B cell (primary cell): Measurements from ENCODE around the gene NTN5.

Experiments used
- EZH2 ChIP-seq: IDR thresholded peaks from 2 replicates; pipeline ENCODE4 v1.6.1; 2012; ENCODE audit warnings: borderline replicate concordance, low read depth, mild to moderate bottlenecking, moderate library complexity, low read length; ENCODE audit not compliant: insufficient read depth, poor library complexity, severe bottlenecking
- TF ChIP-seq, protein P1 (sequence below): fragments of 200-600 bp; IDR thresholded peaks from one replicate; pipeline ENCODE4 v1.8.0; 2022; ENCODE audit warnings: antibody characterized with exemption, mild to moderate bottlenecking

DNA sequence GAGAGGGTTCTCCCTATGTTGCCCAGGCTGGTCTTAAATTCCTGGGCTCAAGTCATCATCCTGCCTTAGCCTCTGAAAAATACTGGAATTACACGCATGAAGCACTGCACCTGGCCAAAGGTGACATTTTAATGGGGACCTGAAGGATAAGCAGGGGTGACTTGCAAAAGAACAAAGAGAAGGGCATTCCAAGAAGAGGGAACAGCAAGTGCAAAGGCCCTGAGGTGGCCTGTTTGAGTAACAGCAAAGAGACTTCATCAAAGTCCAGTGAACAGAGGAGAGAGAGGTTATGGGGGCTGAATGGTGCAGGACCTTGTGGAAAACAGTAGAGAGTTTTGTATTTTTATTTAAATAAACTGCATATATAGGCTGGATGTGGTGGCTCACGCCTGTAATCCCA lies 31.0 kb downstream of the NTN5 start:
- TF ChIP-seq, protein P1, sequence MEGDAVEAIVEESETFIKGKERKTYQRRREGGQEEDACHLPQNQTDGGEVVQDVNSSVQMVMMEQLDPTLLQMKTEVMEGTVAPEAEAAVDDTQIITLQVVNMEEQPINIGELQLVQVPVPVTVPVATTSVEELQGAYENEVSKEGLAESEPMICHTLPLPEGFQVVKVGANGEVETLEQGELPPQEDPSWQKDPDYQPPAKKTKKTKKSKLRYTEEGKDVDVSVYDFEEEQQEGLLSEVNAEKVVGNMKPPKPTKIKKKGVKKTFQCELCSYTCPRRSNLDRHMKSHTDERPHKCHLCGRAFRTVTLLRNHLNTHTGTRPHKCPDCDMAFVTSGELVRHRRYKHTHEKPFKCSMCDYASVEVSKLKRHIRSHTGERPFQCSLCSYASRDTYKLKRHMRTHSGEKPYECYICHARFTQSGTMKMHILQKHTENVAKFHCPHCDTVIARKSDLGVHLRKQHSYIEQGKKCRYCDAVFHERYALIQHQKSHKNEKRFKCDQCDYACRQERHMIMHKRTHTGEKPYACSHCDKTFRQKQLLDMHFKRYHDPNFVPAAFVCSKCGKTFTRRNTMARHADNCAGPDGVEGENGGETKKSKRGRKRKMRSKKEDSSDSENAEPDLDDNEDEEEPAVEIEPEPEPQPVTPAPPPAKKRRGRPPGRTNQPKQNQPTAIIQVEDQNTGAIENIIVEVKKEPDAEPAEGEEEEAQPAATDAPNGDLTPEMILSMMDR: no peak
- no peak for TF ChIP-seq EZH2
